SU-DHL-6 (cell line): ENCODE measurements around the gene H2AZ2.

Source experiments
- H2AFZ ChIP-seq: fragments of 200-600 bp; sonication (generic); 2 replicates; pipeline ENCODE4 v1.6.1; 2014; ENCODE audit warnings: low read depth, mild to moderate bottlenecking, moderate library complexity, mixed read lengths, antibody characterized with exemption, low read length; ENCODE audit not compliant: severe bottlenecking
- H3F3A ChIP-seq: fragments of 200-600 bp; shearing (Covaris generic); 2 replicates; pipeline ENCODE4 v1.6.0; 2016; ENCODE audit warnings: antibody characterized with exemption, mild to moderate bottlenecking; ENCODE audit not compliant: insufficient read depth
- H3K27ac ChIP-seq: fragments of 200-600 bp; sonication (generic); 2 replicates; pipeline ENCODE4 v1.5.1; 2016; ENCODE audit warnings: low read depth, mild to moderate bottlenecking, low read length, moderate library complexity, mixed read lengths
- H3K27me3 ChIP-seq: fragments of 200-600 bp; sonication (generic), shearing (Covaris generic); 2 replicates; pipeline ENCODE4 v1.6.0; 2014; ENCODE audit warnings: mild to moderate bottlenecking, low read length
- H3K36me3 ChIP-seq: fragments of 200-600 bp; sonication (generic); 2 replicates; pipeline ENCODE4 v1.6.1; 2014; ENCODE audit warnings: mild to moderate bottlenecking, low read length, mixed read lengths
- H3K4me2 ChIP-seq: fragments of 300-600, 200-600 bp; shearing (Covaris generic), sonication (generic); 2 replicates; pipeline ENCODE4 v1.6.0; 2014; ENCODE audit warnings: low read length, low read depth, mild to moderate bottlenecking; ENCODE audit not compliant: poor library complexity, severe bottlenecking
- H3K4me3 ChIP-seq: fragments of 200-600 bp; sonication (generic); 2 replicates; pipeline ENCODE4 v1.5.1; 2014; ENCODE audit warnings: antibody characterized with exemption, low read length, mild to moderate bottlenecking, mixed read lengths; ENCODE audit not compliant: insufficient read depth, poor library complexity, severe bottlenecking
- H3K79me2 ChIP-seq: fragments of 200-600 bp; sonication (generic); 2 replicates; pipeline ENCODE4 v1.6.1; 2014; ENCODE audit warnings: mild to moderate bottlenecking, low read length, moderate library complexity; ENCODE audit not compliant: insufficient read depth
- H3K9ac ChIP-seq: fragments of 200-600 bp; sonication (generic); 2 replicates; pipeline ENCODE4 v1.7.0; 2014; ENCODE audit warnings: mild to moderate bottlenecking, low read length
- H3K9me2 ChIP-seq: fragments of 200-600 bp; sonication (generic); replicated peaks from 2 replicates; pipeline ENCODE4 v1.6.1; 2014; ENCODE audit warnings: low read length; ENCODE audit not compliant: insufficient read depth
- H3K9me3 ChIP-seq: fragments of 200-600 bp; sonication (generic); 2 replicates; pipeline ENCODE4 v1.6.1; 2014; ENCODE audit warnings: low read length, mixed read lengths; ENCODE audit not compliant: insufficient read depth
- H4K20me1 ChIP-seq: fragments of 200-600 bp; sonication (generic); 2 replicates; pipeline ENCODE4 v1.6.1; 2014; ENCODE audit warnings: low read depth, mild to moderate bottlenecking, antibody characterized with exemption, low read length, moderate library complexity, mixed read lengths
- CTCF ChIP-seq: fragments of 200-600 bp; sonication (generic); IDR thresholded peaks from one replicate; pipeline ENCODE4 v1.5.1; 2017; ENCODE audit warnings: antibody characterized with exemption, mild to moderate bottlenecking, low read length, moderate library complexity; ENCODE audit not compliant: insufficient read depth, poor library complexity, severe bottlenecking
- EZH2phosphoT487 ChIP-seq: fragments of 200-600 bp; sonication (generic), shearing (Covaris generic); conservative IDR thresholded peaks from 2 replicates; pipeline ENCODE4 v1.6.1; 2018; ENCODE audit warnings: mild to moderate bottlenecking, antibody characterized with exemption, low read length, moderate library complexity, mixed read lengths

H2AZ2 gene

GRCh38 chr7:44814919-44815318 lies 33.0 kb downstream of the H2AZ2 start:
- Histone ChIP-seq H3K9me3 (no peaks in the 10 kb centered on the region), H3K4me3 (no peak overlapping the region), H3F3A (0 out of 2 replicates have a peak, but pooled peaks cover 5% of the 10 kb centered on the region), H3K36me3 (no peaks in the 10 kb centered on the region), H3K9ac (no peak overlapping the region), H3K9me2 (no peaks in the 10 kb centered on the region), H2AFZ (no peak overlapping the region), H3K79me2 (no peaks in the 10 kb centered on the region), H3K4me2 (no peak overlapping the region), H3K27ac (no peak overlapping the region), H3K27me3 (no peaks in the 10 kb centered on the region), H4K20me1 (no peaks in the 10 kb centered on the region)
- TF ChIP-seq EZH2phosphoT487 (no peak), CTCF (no peak)

DNA sequence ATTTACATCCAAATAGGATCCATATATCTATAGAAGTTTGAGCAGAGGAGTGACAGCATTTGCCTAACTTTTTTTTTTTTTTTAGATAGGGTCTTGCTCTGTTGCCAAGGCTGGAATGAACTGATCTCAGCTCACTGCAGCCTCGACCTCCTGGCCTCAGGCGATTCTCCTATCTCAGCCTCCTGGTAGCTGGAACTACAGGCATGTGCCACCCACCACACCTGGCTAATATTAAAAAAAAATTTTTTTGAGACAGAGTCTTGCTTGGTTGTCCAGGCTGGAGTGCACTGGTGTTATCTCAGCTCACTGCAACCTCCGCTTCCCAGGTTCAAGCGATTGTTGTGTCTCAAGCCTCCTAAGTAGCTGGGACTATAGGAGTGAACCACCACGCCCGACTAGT lies 36.3 kb downstream of the H2AZ2 start:
- no peaks in the 10 kb centered on the region for H3K9me2 ChIP-seq
- TF ChIP-seq EZH2phosphoT487 (no peak), CTCF (no peak)
- no peak overlapping the region for H3K4me3 ChIP-seq
- H3K9me3 ChIP-seq, result no peaks in the 10 kb centered on the region
- no peaks in the 10 kb centered on the region for H3K79me2 ChIP-seq
- H3K36me3 ChIP-seq, result no peaks in the 10 kb centered on the region
- peaks cover 12% of the 10 kb centered on the region; the same call in 1 of the 2 replicates for H3F3A ChIP-seq
- H3K4me2 ChIP-seq, result no peak overlapping the region
- H3K27ac ChIP-seq, result no peak overlapping the region
- H3K9ac ChIP-seq, result no peak overlapping the region
- no peaks in the 10 kb centered on the region for H4K20me1 ChIP-seq
- H3K27me3 ChIP-seq, result no peaks in the 10 kb centered on the region
- no peak overlapping the region for H2AFZ ChIP-seq

- Histone ChIP-seq H3F3A (peaks cover 17% of the 10 kb centered on the region), H3K4me3 (no peak overlapping the region), H3K27me3 (no peaks in the 10 kb centered on the region), H3K36me3 (no peaks in the 10 kb centered on the region), H2AFZ (no peak overlapping the region), H3K9ac (no peak overlapping the region), H3K79me2 (no peaks in the 10 kb centered on the region), H3K27ac (no peak overlapping the region), H3K9me2 (no peaks in the 10 kb centered on the region), H3K4me2 (no peak overlapping the region), H3K9me3 (no peaks in the 10 kb centered on the region), H4K20me1 (no peaks in the 10 kb centered on the region)
- no peak for TF ChIP-seq EZH2phosphoT487
- TF ChIP-seq CTCF, result no peak
Observed at GRCh38 chr7:44811093-44811492, 36.8 kb downstream of the H2AZ2 start.
